Sigmoid colon (tissue), 4 donors: ENCODE data around the gene GPC6.

Experiments used
- CTCF ChIP-seq, 4 experiments: fragments of 450-650 bp in 3 of 4; fragments of 200-600 bp in 1 of 4; IDR thresholded peaks; one replicate each; pipeline ENCODE4 v1.5.1; 2016 to 2019; ENCODE audit warnings: antibody characterized with exemption in 4 of 4, mild to moderate bottlenecking in 3 of 4, moderate library complexity in 2 of 4
- EP300 ChIP-seq, 4 donors: sonication (generic); formaldehyde crosslinking; IDR thresholded peaks; one replicate each; pipeline ENCODE4 v1.6.1; 2017; ENCODE audit warnings: antibody characterized with exemption in 4 of 4
- POLR2AphosphoS5 ChIP-seq, 4 donors: sonication (generic); formaldehyde crosslinking; IDR thresholded peaks; one replicate each; pipeline ENCODE4 v1.6.1; 2017; ENCODE audit warnings: antibody characterized with exemption in 4 of 4

- TF ChIP-seq EP300 (IDR thresholded peaks at IDR 0.05) (no peak), CTCF (IDR thresholded peaks at IDR 0.05) (no peak), POLR2AphosphoS5 (IDR thresholded peaks at IDR 0.05) (no peak)
Measured at GRCh38 chr13:93305886-93306285, 79.3 kb downstream of the GPC6 start.
